Ishikawa (cell line): ENCODE results near the gene TNRC6C.

Source experiments
- CEBPB ChIP-seq: IDR thresholded peaks from 2 replicates; pipeline ENCODE4 v1.6.1; 2012
- CREB1 ChIP-seq: IDR thresholded peaks from 2 replicates; pipeline ENCODE4 v1.6.1; 2012; ENCODE audit warnings: low read depth
- EGR1 ChIP-seq: IDR thresholded peaks from 2 replicates; pipeline ENCODE4 v1.6.1; 2012
- EP300 ChIP-seq: IDR thresholded peaks from 2 replicates; pipeline ENCODE4 v1.6.1; 2012; ENCODE audit warnings: borderline replicate concordance
- FOXM1 ChIP-seq: IDR thresholded peaks from 2 replicates; pipeline ENCODE4 v1.6.1; 2012; ENCODE audit warnings: low read depth, borderline replicate concordance
- NFIC ChIP-seq: IDR thresholded peaks from 2 replicates; pipeline ENCODE4 v1.6.1; 2012
- RAD21 ChIP-seq: IDR thresholded peaks from 2 replicates; pipeline ENCODE4 v1.6.1; 2012; ENCODE audit warnings: low read depth
- REST ChIP-seq: IDR thresholded peaks from 2 replicates; pipeline ENCODE4 v1.6.1; 2012; ENCODE audit warnings: low read depth, mild to moderate bottlenecking
- TAF1 ChIP-seq: IDR thresholded peaks from 2 replicates; pipeline ENCODE4 v1.6.1; 2012; ENCODE audit warnings: low read depth, mild to moderate bottlenecking
- TCF12 ChIP-seq: IDR thresholded peaks from 2 replicates; pipeline ENCODE4 v1.6.1; 2012; ENCODE audit warnings: low read depth
- TEAD4 ChIP-seq: IDR thresholded peaks from 2 replicates; pipeline ENCODE4 v1.6.1; 2012
- USF1 ChIP-seq: IDR thresholded peaks from 2 replicates; pipeline ENCODE4 v1.6.1; 2012
- YY1 ChIP-seq: IDR thresholded peaks from 2 replicates; pipeline ENCODE4 v1.6.1; 2012; ENCODE audit warnings: low read depth
- ZBTB7A ChIP-seq: IDR thresholded peaks from 2 replicates; pipeline ENCODE4 v1.6.1; 2012; ENCODE audit warnings: low read depth
- TF ChIP-seq, protein P1 (sequence below): IDR thresholded peaks from 2 replicates; pipeline ENCODE4 v1.6.1; 2012

TNRC6C gene

DNA sequence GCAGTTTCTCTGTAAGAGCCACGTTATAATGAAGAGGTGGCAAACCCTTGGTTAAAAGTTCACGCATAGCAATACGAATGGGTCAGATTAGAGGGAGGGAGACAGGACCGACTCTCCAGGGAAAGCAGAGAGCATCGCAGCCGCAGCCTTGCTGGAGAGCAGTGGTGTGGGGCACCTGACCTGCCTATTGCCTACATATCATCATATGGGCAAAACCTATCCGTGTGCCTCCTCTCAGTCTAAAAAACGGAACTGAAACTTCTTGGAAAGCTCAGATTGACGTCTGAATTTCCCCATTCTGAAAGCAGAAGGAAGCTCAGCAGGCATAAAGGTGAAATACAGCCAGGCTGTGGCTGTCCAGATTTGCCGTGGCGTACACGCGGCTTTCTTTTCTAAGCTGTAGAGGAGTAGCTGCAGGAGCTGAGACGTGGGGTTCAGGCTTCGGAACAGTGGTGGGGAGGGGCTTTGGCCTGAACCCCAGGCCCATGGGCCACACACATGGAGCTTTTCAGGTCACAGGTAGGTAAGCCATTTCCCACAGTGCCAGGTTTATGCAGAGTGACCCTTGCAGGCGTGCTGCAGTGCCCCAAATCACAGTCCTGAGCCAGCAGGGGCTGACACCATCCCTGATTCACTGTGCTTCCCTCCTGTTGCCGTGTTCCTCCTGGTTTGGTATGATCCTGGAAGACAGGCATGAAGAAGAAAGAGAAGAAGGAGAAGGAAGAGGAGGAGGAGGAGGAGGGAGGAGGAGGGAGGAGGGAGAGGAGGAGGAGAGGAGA, 41.6 kb upstream of the TNRC6C start:
- TF ChIP-seq TEAD4 (no peak), REST (no peak), TAF1 (no peak), ZBTB7A (no peak), NFIC (no peak), RAD21 (no peak), EGR1 (no peak), USF1 (no peak), FOXM1 (no peak), CREB1 (no peak), EP300 (no peak), CEBPB (no peak), YY1 (no peak), TCF12 (no peak)
- TF ChIP-seq, protein P1, sequence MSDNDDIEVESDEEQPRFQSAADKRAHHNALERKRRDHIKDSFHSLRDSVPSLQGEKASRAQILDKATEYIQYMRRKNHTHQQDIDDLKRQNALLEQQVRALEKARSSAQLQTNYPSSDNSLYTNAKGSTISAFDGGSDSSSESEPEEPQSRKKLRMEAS: no peak

DNA sequence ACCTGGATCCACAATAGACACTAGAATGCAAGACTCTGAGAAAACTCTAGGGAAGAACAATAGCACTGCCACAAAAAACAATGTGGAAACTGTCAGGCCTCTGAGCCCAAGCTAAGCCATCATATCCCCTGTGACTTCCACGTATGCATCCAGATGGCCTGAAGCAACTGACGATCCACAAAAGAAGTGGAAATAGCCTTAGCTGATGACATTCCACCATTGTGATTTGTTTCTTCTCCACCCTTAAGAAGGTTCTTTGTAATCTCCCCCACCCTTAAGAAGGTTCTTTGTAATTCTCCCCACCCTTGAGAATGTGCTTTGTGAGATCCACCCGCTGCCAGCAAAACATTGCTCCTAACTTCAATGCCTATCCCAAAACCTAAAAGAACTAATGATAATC, 39.2 kb upstream of the TNRC6C start:
- TF ChIP-seq TCF12: no peak

DNA sequence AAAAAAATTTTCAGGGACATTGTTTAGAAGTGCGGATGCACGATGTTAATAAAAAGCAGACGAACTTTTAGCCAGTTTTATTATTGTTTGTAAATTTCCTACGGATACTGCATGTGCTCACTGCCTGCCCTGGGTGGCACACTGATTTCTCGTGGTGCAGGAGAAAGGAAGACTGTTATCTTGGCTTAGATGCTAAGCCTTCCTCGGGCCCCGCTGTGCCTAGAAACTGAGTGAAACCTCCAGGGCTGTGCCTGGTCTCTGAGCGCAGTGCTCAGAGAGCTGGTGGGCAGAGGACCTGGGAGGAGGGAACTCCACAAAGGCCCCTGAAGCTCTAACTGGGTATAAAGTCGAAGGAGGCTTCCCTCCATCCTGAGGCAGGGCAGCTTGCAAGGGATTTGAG, 35.4 kb upstream of the TNRC6C start:
- TF ChIP-seq FOXM1 (no peak), CEBPB (no peak), RAD21 (no peak), TEAD4 (no peak), NFIC (no peak), YY1 (no peak), ZBTB7A (no peak), EGR1 (no peak), USF1 (no peak), TCF12 (no peak), TAF1 (no peak), EP300 (no peak), REST (no peak), CREB1 (no peak)
- TF ChIP-seq, protein P1: no peak

- TF ChIP-seq EP300 (no peak), TEAD4 (no peak), CEBPB (no peak), TCF12 (no peak), FOXM1 (no peak), EGR1 (no peak), CREB1 (no peak), ZBTB7A (no peak), NFIC (no peak), TAF1 (no peak), USF1 (no peak), RAD21 (no peak), YY1 (no peak), REST (no peak)
- TF ChIP-seq, protein P1: no peak
Observed at GRCh38 chr17:77923776-77924513, 34.6 kb upstream of the TNRC6C start.
